Panc1 (cell line): ENCODE results near the gene ST7L. TPM values are rescaled to one million over a fixed set of nuclear protein-coding genes. Genes with fewer than 3 reads are reported as not detected.

ENCODE experiments used
- ATAC-seq: fragments of 200-7000 bp; cut with Tn5 transposase; 2 replicates; pipeline ENCODE4 v1.9.1; 2020; ENCODE audit warnings: mild to moderate bottlenecking, moderate library complexity
- BruUV-seq: library from RNA; stranded (reverse); fragments of 400-500 nt; replicated peaks from 2 replicates; lab custom pipeline; 2021; lab: Mats Ljungman, UMichigan
- CTCF ChIA-PET: fragments of 300-600 bp; sonication (Branson Sonifier 250); formaldehyde crosslinking; loops from one replicate; lab custom pipeline; 2022; ENCODE audit warnings: antibody characterized with exemption; lab: Charles Lee
- POLR2A ChIA-PET: fragments of 300-600 bp; sonication (Branson Sonifier 250); formaldehyde crosslinking; loops from one replicate; lab custom pipeline; 2022; ENCODE audit warnings: antibody characterized with exemption; lab: Charles Lee
- DNase-seq: peaks from one replicate; pipeline ENCODE4 v3.0.0-alpha.2; 2010; ENCODE audit warnings: low read depth, low spot score
- H3K27ac ChIP-seq: 2 replicates; pipeline ENCODE4 v1.5.1; 2011; ENCODE audit warnings: mild to moderate bottlenecking, low read length, inconsistent platforms
- H3K27me3 ChIP-seq: fragments of 200-500 bp; sonication (Bioruptor generic); 2 replicates; pipeline ENCODE4 v1.6.0; 2014; ENCODE audit warnings: low read length, inconsistent platforms; ENCODE audit not compliant: control insufficient read depth, insufficient read depth
- H3K36me3 ChIP-seq: fragments of 200-500 bp; sonication (Bioruptor generic); 2 replicates; pipeline ENCODE4 v1.5.1; 2014; ENCODE audit warnings: inconsistent platforms, mild to moderate bottlenecking, low read length, moderate library complexity; ENCODE audit not compliant: control insufficient read depth, insufficient read depth
- H3K4me1 ChIP-seq: 2 replicates; pipeline ENCODE4 v1.5.1; 2011; ENCODE audit warnings: inconsistent platforms, mild to moderate bottlenecking, low read length, moderate library complexity; ENCODE audit not compliant: control insufficient read depth, insufficient read depth
- H3K4me3 ChIP-seq, 2 experiments: 2 replicates each; pipeline ENCODE4 v1.5.1; 2011 to 2012; ENCODE audit warnings: low read depth in 2 of 2, low read length in 2 of 2, mild to moderate bottlenecking in 2 of 2, inconsistent platforms in 1 of 2, moderate library complexity in 1 of 2
- H3K9me3 ChIP-seq: fragments of 200-500 bp; sonication (Bioruptor generic); 2 replicates; pipeline ENCODE4 v1.5.1; 2014; ENCODE audit warnings: low read depth, mild to moderate bottlenecking, inconsistent platforms, low read length, moderate library complexity; ENCODE audit not compliant: control insufficient read depth, insufficient read depth
- CTCF ChIP-seq: fragments of 450-650 bp; IDR thresholded peaks from 2 replicates; pipeline ENCODE4 v1.5.1; 2017; ENCODE audit warnings: mild to moderate bottlenecking
- POLR2AphosphoS5 ChIP-seq: IDR thresholded peaks from 2 replicates; pipeline ENCODE4 v1.6.1; 2012; ENCODE audit warnings: mild to moderate bottlenecking, low read depth, low read length, moderate library complexity
- REST ChIP-seq, 2 experiments: IDR thresholded peaks; 2 replicates each; pipeline ENCODE4 v1.6.1; 2011 to 2012; ENCODE audit warnings: low read depth in 2 of 2, control low read depth in 1 of 2, low read length in 1 of 2, mild to moderate bottlenecking in 1 of 2, moderate library complexity in 1 of 2; ENCODE audit not compliant: insufficient read depth in 1 of 2
- SIN3A ChIP-seq: IDR thresholded peaks from 2 replicates; pipeline ENCODE4 v1.6.1; 2012; ENCODE audit warnings: low read depth, mild to moderate bottlenecking, low read length, moderate library complexity, borderline replicate concordance; ENCODE audit not compliant: insufficient read depth
- TCF7L2 ChIP-seq: IDR thresholded peaks from 2 replicates; pipeline ENCODE4 v1.6.1; 2011; ENCODE audit warnings: mild to moderate bottlenecking, low read depth, low read length, inconsistent platforms
- in situ Hi-C: cut with HindIII; loops from 2 replicates; pipeline ENCODE4 v1.10.0; 2016; ENCODE audit warnings: low sequenced_read_pairs, low pct_unique_long_range_greater_than_20kb
- intact Hi-C: fragments of 100-400 bp; cut with micrococcal nuclease; formaldehyde crosslinking; loops from one replicate; pipeline ENCODE4 v1.10.0; 2022; ENCODE audit not compliant: unreplicated experiment
- total RNA-seq: library from RNA; stranded (reverse); gene quantifications from one replicate; pipeline ENCODE4 v1.2.1, GENCODE V29; 2021; ENCODE audit not compliant: unreplicated experiment

Gene ST7L
- total RNA-seq, 1 experiment from 2014 or later = 13.4 TPM

- H3K27ac ChIP-seq = no peak overlapping the region
- POLR2A ChIA-PET = no interaction called here
- in situ Hi-C loops = no loop called here
- no peak for TF ChIP-seq REST (IDR thresholded peaks at IDR 0.05; ENCODE audit: insufficient read depth in 1 of 2, low read depth in 2 of 2, low read length in 1 of 2)
- TF ChIP-seq CTCF = no peak
- TF ChIP-seq POLR2AphosphoS5 = no peak
- no peak for TF ChIP-seq SIN3A
- TF ChIP-seq TCF7L2 = no peak
- CTCF ChIA-PET = interaction anchor here (0.6 kb wide), 1 partner anchor 54 kb away, joined by 5 read pairs; no protein-coding TSS in a partner anchor
- ATAC-seq = no peak
- no peaks in the 10 kb centered on the region for H3K27me3 ChIP-seq
- BruUV-seq = no TSS peak
- H3K4me1 ChIP-seq = no peaks in the 10 kb centered on the region; the same call in 1 of the 2 replicates
- H3K36me3 ChIP-seq = no peaks in the 10 kb centered on the region
- intact Hi-C loops = loop anchor here (10.0 kb wide), 1 partner anchor 110 kb away; the partner anchor contains the start of genes CAPZA1 and ST7L
- no peak for DNase-seq
- no peaks in the 10 kb centered on the region for H3K9me3 ChIP-seq
- no peak overlapping the region for H3K4me3 ChIP-seq
Observed at GRCh38 chr1:112504661-112505399, 114.1 kb downstream of the ST7L start.

- no peaks in the 10 kb centered on the region for H3K27me3 ChIP-seq
- CTCF ChIA-PET = interaction anchor here (0.6 kb wide), 1 partner anchor 54 kb away, joined by 5 read pairs; no protein-coding TSS in a partner anchor
- no peak overlapping the region for H3K27ac ChIP-seq
- intact Hi-C loops = loop anchor here (10.0 kb wide), 1 partner anchor 111 kb away; the partner anchor contains the start of genes CAPZA1 and ST7L
- no peaks in the 10 kb centered on the region for H3K9me3 ChIP-seq
- no peaks in the 10 kb centered on the region; the same call in 1 of the 2 replicates for H3K4me1 ChIP-seq
- no peak for ATAC-seq
- no TSS peak for BruUV-seq
- POLR2A ChIA-PET = no interaction called here
- TF ChIP-seq REST (IDR thresholded peaks at IDR 0.05; ENCODE audit: insufficient read depth in 1 of 2, low read depth in 2 of 2, low read length in 1 of 2) (no peak), SIN3A (no peak), POLR2AphosphoS5 (no peak), TCF7L2 (no peak), CTCF (no peak)
- in situ Hi-C loops = no loop called here
- H3K36me3 ChIP-seq = no peaks in the 10 kb centered on the region
- no peak overlapping the region for H3K4me3 ChIP-seq
- DNase-seq = no peak
Observed at GRCh38 chr1:112504001-112504660, 114.8 kb downstream of the ST7L start.
